Stimulated activated CD8-positive, alpha-beta memory T cell treated with anti-CD3 and anti-CD28 coated beads, Interleukin-7, amount 100 ng/mL, for 4 hours (primary cell): ENCODE data around the gene AKAP7.
"Not testable (repeated sequence)": the region's sequence is repeated elsewhere in the genome, so short reads cannot be mapped to it uniquely, and the experiment has no call there.

ENCODE experiments used
- DNase-seq, 2 donors: peaks; one replicate each; pipeline ENCODE4 v3.0.0-alpha.2; 2020; ENCODE audit warnings: low read depth in 2 of 2

Gene AKAP7

GRCh38 chr6:131135244-131136020, at the start of gene AKAP7:
AKAP7 (plus strand) TSS chr6:131135467; CDS start chr6:131135764, 297 bp downstream.
- peak; percentile 9 to 46 for DNase-seq

GRCh38 chr6:131090339-131090738, 44.9 kb upstream of the AKAP7 start:
- not testable (repeated sequence) for DNase-seq

- DNase-seq: not testable (repeated sequence)
Observed at GRCh38 chr6:131091944-131092343, 43.3 kb upstream of the AKAP7 start.

GRCh38 chr6:131093334-131093733, 41.9 kb upstream of the AKAP7 start:
- no peak for DNase-seq

GRCh38 chr6:131096786-131097185, 38.5 kb upstream of the AKAP7 start:
- no peak for DNase-seq

GRCh38 chr6:131101911-131102680, 33.2 kb upstream of the AKAP7 start:
- DNase-seq: no peak

- DNase-seq: no peak
Observed at GRCh38 chr6:131103296-131103695, 32.0 kb upstream of the AKAP7 start.

GRCh38 chr6:131103901-131104300, 31.4 kb upstream of the AKAP7 start:
- no peak for DNase-seq

- no peak for DNase-seq
Observed at GRCh38 chr6:131107151-131107550, 28.1 kb upstream of the AKAP7 start.

- no peak for DNase-seq
Observed at GRCh38 chr6:131112249-131112648, 23.0 kb upstream of the AKAP7 start.

GRCh38 chr6:131115651-131116050, 19.6 kb upstream of the AKAP7 start:
- DNase-seq: no peak

- no peak for DNase-seq
Observed at GRCh38 chr6:131116321-131116720, 18.9 kb upstream of the AKAP7 start.

GRCh38 chr6:131116755-131117360, 18.4 kb upstream of the AKAP7 start:
- no peak for DNase-seq

- DNase-seq: no peak
Observed at GRCh38 chr6:131117878-131118277, 17.4 kb upstream of the AKAP7 start.

GRCh38 chr6:131122007-131122406, 13.3 kb upstream of the AKAP7 start:
- no peak for DNase-seq

GRCh38 chr6:131122516-131122915, 12.8 kb upstream of the AKAP7 start:
- no peak for DNase-seq

GRCh38 chr6:131124336-131125071, 10.8 kb upstream of the AKAP7 start:
- DNase-seq: no peak

GRCh38 chr6:131125431-131125830, 9.8 kb upstream of the AKAP7 start:
- no peak for DNase-seq

- no peak for DNase-seq
Observed at GRCh38 chr6:131129689-131130553, 5.3 kb upstream of the AKAP7 start.

GRCh38 chr6:131130554-131130940, 4.7 kb upstream of the AKAP7 start:
- no peak for DNase-seq

- no peak for DNase-seq
Observed at GRCh38 chr6:131132360-131132759, 2.9 kb upstream of the AKAP7 start.
